ENCODE data around the gene DRC7. TPM values are rescaled to one million over a fixed set of nuclear protein-coding genes. Genes with fewer than 3 reads are reported as not detected.

The DRC7 gene
- total RNA-seq, 1 experiment from 2014 or later = not detected

- Mint-ChIP-seq H3K36me3 (ENCODE audit: insufficient read depth, unreplicated experiment) (peaks cover 15% of the 10 kb centered on the region), H3K27me3 (ENCODE audit: insufficient read depth, unreplicated experiment) (no peaks in the 10 kb centered on the region), H3K27ac (ENCODE audit: low read depth, unreplicated experiment) (no peak overlapping the region), H3K4me3 (ENCODE audit: unreplicated experiment) (no peak overlapping the region), H3K4me1 (ENCODE audit: insufficient read depth, unreplicated experiment) (no peaks in the 10 kb centered on the region), H3K9me3 (ENCODE audit: unreplicated experiment) (no peaks in the 10 kb centered on the region)
- intact Hi-C loops (cut with micrococcal nuclease) = no loop called here
- ChIA-PET CTCF (no interaction called here), POLR2A (no interaction called here)
- BruUV-seq (replicated peaks) = no TSS peak
- TF ChIP-seq CTCF (IDR thresholded peaks at IDR 0.05; ENCODE audit: unreplicated experiment) = no peak
- no peak for DNase-seq (ENCODE audit: unreplicated experiment)
These were observed 52.5 kb downstream of the DRC7 start for GRCh38 chr16:57747091-57747490.

- Mint-ChIP-seq H3K4me1 (ENCODE audit: insufficient read depth, unreplicated experiment) (no peaks in the 10 kb centered on the region), H3K36me3 (ENCODE audit: insufficient read depth, unreplicated experiment) (peaks cover 15% of the 10 kb centered on the region), H3K27ac (ENCODE audit: low read depth, unreplicated experiment) (no peak overlapping the region), H3K4me3 (ENCODE audit: unreplicated experiment) (no peak overlapping the region), H3K9me3 (ENCODE audit: unreplicated experiment) (no peaks in the 10 kb centered on the region), H3K27me3 (ENCODE audit: insufficient read depth, unreplicated experiment) (no peaks in the 10 kb centered on the region)
- DNase-seq (ENCODE audit: unreplicated experiment) = no peak
- BruUV-seq (replicated peaks) = no TSS peak
- ChIA-PET POLR2A (interaction anchor here (0.7 to 1.1 kb wide), 2 partner anchors 11 to 56 kb away, joined by 4 to 6 read pairs; partner anchors contain the start of gene KATNB1), CTCF (interaction anchor here (0.7 to 2.2 kb wide), 5 partner anchors 10 to 768 kb away, joined by 3 to 12 read pairs (median 5); no protein-coding TSS in a partner anchor)
- no peak for TF ChIP-seq CTCF (IDR thresholded peaks at IDR 0.05; ENCODE audit: unreplicated experiment)
- intact Hi-C loops (cut with micrococcal nuclease) = no loop called here
These were observed 52.9 kb downstream of the DRC7 start for GRCh38 chr16:57747496-57747895.

GRCh38 chr16:57747996-57748395 lies 53.4 kb downstream of the DRC7 start:
- Mint-ChIP-seq H3K27me3 (ENCODE audit: insufficient read depth, unreplicated experiment) (no peaks in the 10 kb centered on the region), H3K36me3 (ENCODE audit: insufficient read depth, unreplicated experiment) (peaks cover 12% of the 10 kb centered on the region), H3K9me3 (ENCODE audit: unreplicated experiment) (no peaks in the 10 kb centered on the region), H3K27ac (ENCODE audit: low read depth, unreplicated experiment) (no peak overlapping the region), H3K4me3 (ENCODE audit: unreplicated experiment) (no peak overlapping the region), H3K4me1 (ENCODE audit: insufficient read depth, unreplicated experiment) (no peaks in the 10 kb centered on the region)
- no peak for DNase-seq (ENCODE audit: unreplicated experiment)
- TF ChIP-seq CTCF (IDR thresholded peaks at IDR 0.05; ENCODE audit: unreplicated experiment) = no peak
- POLR2A ChIA-PET = interaction anchor here (0.7 to 1.1 kb wide), 2 partner anchors 12 to 56 kb away, joined by 4 to 6 read pairs; partner anchors contain the start of gene KATNB1
- CTCF ChIA-PET = interaction anchor here (0.7 to 2.2 kb wide), 6 partner anchors 9 to 768 kb away, joined by 3 to 12 read pairs (median 4); no protein-coding TSS in a partner anchor
- BruUV-seq (replicated peaks) = no TSS peak
- intact Hi-C loops (cut with micrococcal nuclease) = no loop called here

GRCh38 chr16:57748596-57748995 lies 54.0 kb downstream of the DRC7 start:
- ChIA-PET POLR2A (interaction anchor here (1.1 kb wide), 1 partner anchor 12 kb away, joined by 6 read pairs; the partner anchor contains the start of gene KATNB1), CTCF (interaction anchor here (0.6 to 2.2 kb wide), 6 partner anchors 9 to 172 kb away, joined by 3 to 12 read pairs (median 4); no protein-coding TSS in a partner anchor)
- intact Hi-C loops (cut with micrococcal nuclease) = no loop called here
- Mint-ChIP-seq H3K4me1 (ENCODE audit: insufficient read depth, unreplicated experiment) (no peaks in the 10 kb centered on the region), H3K27me3 (ENCODE audit: insufficient read depth, unreplicated experiment) (no peaks in the 10 kb centered on the region), H3K36me3 (ENCODE audit: insufficient read depth, unreplicated experiment) (peaks cover 10% of the 10 kb centered on the region), H3K27ac (ENCODE audit: low read depth, unreplicated experiment) (no peak overlapping the region), H3K9me3 (ENCODE audit: unreplicated experiment) (no peaks in the 10 kb centered on the region), H3K4me3 (ENCODE audit: unreplicated experiment) (no peak overlapping the region)
- no peak for TF ChIP-seq CTCF (IDR thresholded peaks at IDR 0.05; ENCODE audit: unreplicated experiment)
- DNase-seq (ENCODE audit: unreplicated experiment) = no peak
- BruUV-seq (replicated peaks) = no TSS peak

All from MCF 10A (cell line).